Measurements from ENCODE around the gene MACROH2A2.
A peak's percentile ranks its signal among the peaks of the same experiment; 100 is the strongest.
"Not testable (repeated sequence)": the region's sequence is repeated elsewhere in the genome, so short reads cannot be mapped to it uniquely, and the experiment has no call there.

MACROH2A2 gene

GRCh38 chr10:70052462-70053217 lies at the start of gene MACROH2A2:
TSS of gene MACROH2A2 (plus strand) at chr10:70052846. CDS start at chr10:70075659, 22,813 bp downstream.
- peak; percentile 39 for DNase-seq

- DNase-seq: no peak
Observed at GRCh38 chr10:70007116-70007820, 45.4 kb upstream of the MACROH2A2 start.

GRCh38 chr10:70031215-70031614 lies 21.4 kb upstream of the MACROH2A2 start:
- DNase-seq: no peak

GRCh38 chr10:70032667-70033289 lies 19.9 kb upstream of the MACROH2A2 start:
- no peak for DNase-seq

GRCh38 chr10:70034232-70034631 lies 18.4 kb upstream of the MACROH2A2 start:
- no peak for DNase-seq

- DNase-seq: no peak
Observed at GRCh38 chr10:70035531-70035930, 17.1 kb upstream of the MACROH2A2 start.

- no peak for DNase-seq
Observed at GRCh38 chr10:70038923-70039322, 13.7 kb upstream of the MACROH2A2 start.

- no peak for DNase-seq
Observed at GRCh38 chr10:70041016-70041415, 11.6 kb upstream of the MACROH2A2 start.

GRCh38 chr10:70041739-70042138 lies 10.9 kb upstream of the MACROH2A2 start:
- not testable (repeated sequence) for DNase-seq

- not testable (repeated sequence) for DNase-seq
Observed at GRCh38 chr10:70047066-70047465, 5.6 kb upstream of the MACROH2A2 start.

GRCh38 chr10:70048030-70048723 lies 4.5 kb upstream of the MACROH2A2 start:
- no peak for DNase-seq

GRCh38 chr10:70051848-70052247 lies 798 bp upstream of the MACROH2A2 start:
- no peak for DNase-seq

- peak; percentile 21 for DNase-seq
Observed at GRCh38 chr10:70053218-70053840, 683 bp downstream of the MACROH2A2 start.

GRCh38 chr10:70053841-70054288 lies 1.2 kb downstream of the MACROH2A2 start:
- DNase-seq: peak; percentile 41

- DNase-seq: no peak
Observed at GRCh38 chr10:70054902-70055301, 2.3 kb downstream of the MACROH2A2 start.

GRCh38 chr10:70055550-70055949 lies 2.9 kb downstream of the MACROH2A2 start:
- no peak for DNase-seq

GRCh38 chr10:70057306-70057705 lies 4.7 kb downstream of the MACROH2A2 start:
- no peak for DNase-seq

- DNase-seq: no peak
Observed at GRCh38 chr10:70060389-70060788, 7.7 kb downstream of the MACROH2A2 start.

GRCh38 chr10:70063418-70064098 lies 10.9 kb downstream of the MACROH2A2 start:
- no peak for DNase-seq

GRCh38 chr10:70064486-70064885 lies 11.8 kb downstream of the MACROH2A2 start:
- no peak for DNase-seq

GRCh38 chr10:70066190-70066589 lies 13.5 kb downstream of the MACROH2A2 start:
- DNase-seq: no peak

- no peak for DNase-seq
Observed at GRCh38 chr10:70067586-70067985, 14.9 kb downstream of the MACROH2A2 start.
